OCI-LY7 (cell line): ENCODE results near the gene GRB10.

ENCODE experiments used
- EZH2phosphoT487 ChIP-seq: fragments of 200-600 bp; sonication (generic); IDR thresholded peaks from 2 replicates; pipeline ENCODE4 v1.6.1; 2018; ENCODE audit warnings: low read depth, borderline replicate concordance, mild to moderate bottlenecking, mixed run types, antibody characterized with exemption, low read length, moderate library complexity, mixed read lengths
- TF ChIP-seq, protein P1 (sequence below): fragments of 200-600 bp; sonication (generic); conservative IDR thresholded peaks from 2 replicates; pipeline ENCODE4 v1.5.1; 2014; ENCODE audit warnings: mild to moderate bottlenecking, antibody characterized with exemption, low read length, moderate library complexity, mixed read lengths

GRCh38 chr7:50612704-50613103 lies 170.0 kb downstream of the GRB10 start:
- TF ChIP-seq, protein P1, sequence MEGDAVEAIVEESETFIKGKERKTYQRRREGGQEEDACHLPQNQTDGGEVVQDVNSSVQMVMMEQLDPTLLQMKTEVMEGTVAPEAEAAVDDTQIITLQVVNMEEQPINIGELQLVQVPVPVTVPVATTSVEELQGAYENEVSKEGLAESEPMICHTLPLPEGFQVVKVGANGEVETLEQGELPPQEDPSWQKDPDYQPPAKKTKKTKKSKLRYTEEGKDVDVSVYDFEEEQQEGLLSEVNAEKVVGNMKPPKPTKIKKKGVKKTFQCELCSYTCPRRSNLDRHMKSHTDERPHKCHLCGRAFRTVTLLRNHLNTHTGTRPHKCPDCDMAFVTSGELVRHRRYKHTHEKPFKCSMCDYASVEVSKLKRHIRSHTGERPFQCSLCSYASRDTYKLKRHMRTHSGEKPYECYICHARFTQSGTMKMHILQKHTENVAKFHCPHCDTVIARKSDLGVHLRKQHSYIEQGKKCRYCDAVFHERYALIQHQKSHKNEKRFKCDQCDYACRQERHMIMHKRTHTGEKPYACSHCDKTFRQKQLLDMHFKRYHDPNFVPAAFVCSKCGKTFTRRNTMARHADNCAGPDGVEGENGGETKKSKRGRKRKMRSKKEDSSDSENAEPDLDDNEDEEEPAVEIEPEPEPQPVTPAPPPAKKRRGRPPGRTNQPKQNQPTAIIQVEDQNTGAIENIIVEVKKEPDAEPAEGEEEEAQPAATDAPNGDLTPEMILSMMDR: no peak
- TF ChIP-seq EZH2phosphoT487: no peak
